H1 (cell line): ENCODE measurements around the gene TET2. TPM values are rescaled to one million over a fixed set of nuclear protein-coding genes. Genes with fewer than 3 reads are reported as not detected.

ENCODE experiments used
- BACH1 ChIP-seq: IDR thresholded peaks from 2 replicates; pipeline ENCODE4 v1.6.1; 2012; ENCODE audit warnings: low read length, improper control_type of control experiment
- EGR1 ChIP-seq: IDR thresholded peaks from 2 replicates; pipeline ENCODE4 v1.6.1; 2011; ENCODE audit warnings: low read depth, low read length, borderline replicate concordance
- GTF2F1 ChIP-seq: IDR thresholded peaks from 2 replicates; pipeline ENCODE4 v1.6.1; 2012; ENCODE audit warnings: low read depth, low read length, improper control_type of control experiment, borderline replicate concordance
- MAFK ChIP-seq: IDR thresholded peaks from 2 replicates; pipeline ENCODE4 v1.6.1; 2012; ENCODE audit warnings: low read depth, mild to moderate bottlenecking, improper control_type of control experiment, low read length
- NRF1 ChIP-seq: IDR thresholded peaks from 2 replicates; pipeline ENCODE4 v1.6.1; 2011; ENCODE audit warnings: mild to moderate bottlenecking, low read depth, low read length, improper control_type of control experiment
- RAD21 ChIP-seq, 2 experiments: IDR thresholded peaks in 1 of 2; conservative IDR thresholded peaks in 1 of 2; 2 replicates each; pipeline ENCODE4 v1.6.1; 2011; ENCODE audit warnings: low read depth in 2 of 2, low read length in 2 of 2, improper control_type of control experiment in 1 of 2, inconsistent platforms in 1 of 2, mild to moderate bottlenecking in 1 of 2, moderate library complexity in 1 of 2
- SAP30 ChIP-seq: fragments of 300-600 bp; sonication (generic); IDR thresholded peaks from 2 replicates; pipeline ENCODE4 v1.7.1; 2012; ENCODE audit warnings: low read length, moderate library complexity, mild to moderate bottlenecking, inconsistent platforms; ENCODE audit not compliant: insufficient read depth, insufficient replicate concordance
- polyA plus RNA-seq, 7 experiments: library from polyadenylated mRNA; depleted of rRNA in 3 of 7; stranded (reverse) in 5 of 7; unstranded in 2 of 7; fragments of >200 nt in 5 of 7; fragments of 200-250 nt in 2 of 7; gene quantifications; 1 replicate in 5 of 7; 2 replicates in 1 of 7; 4 replicates in 1 of 7; pipeline versions ENCODE4 v1.2.1 to v1.2.3, GENCODE V29; 2011 to 2013; ENCODE audit warnings: missing spikeins in 2 of 7, mixed read lengths in 2 of 7
- total RNA-seq: library from RNA; stranded (reverse); fragmentation: NEBNext Ultra II Directional; extraction: Animal tissue kit (Norgen Biotek cat#: 25700); gene quantifications from 2 replicates; pipeline ENCODE4 v1.2.1, GENCODE V29; 2021
- TF ChIP-seq, protein P1 (sequence below): fragments of 300-600 bp; sonication (generic); IDR thresholded peaks from 2 replicates; pipeline ENCODE4 v1.7.1; 2012; ENCODE audit warnings: low read length, moderate library complexity, mild to moderate bottlenecking, inconsistent platforms; ENCODE audit not compliant: insufficient replicate concordance

TET2 gene
- total and polyA plus RNA-seq, 2 of the 8 experiments (the other 6 are each of a cell fraction or from before 2014, with no cell fraction given): 1.0 to 2.6 TPM

DNA sequence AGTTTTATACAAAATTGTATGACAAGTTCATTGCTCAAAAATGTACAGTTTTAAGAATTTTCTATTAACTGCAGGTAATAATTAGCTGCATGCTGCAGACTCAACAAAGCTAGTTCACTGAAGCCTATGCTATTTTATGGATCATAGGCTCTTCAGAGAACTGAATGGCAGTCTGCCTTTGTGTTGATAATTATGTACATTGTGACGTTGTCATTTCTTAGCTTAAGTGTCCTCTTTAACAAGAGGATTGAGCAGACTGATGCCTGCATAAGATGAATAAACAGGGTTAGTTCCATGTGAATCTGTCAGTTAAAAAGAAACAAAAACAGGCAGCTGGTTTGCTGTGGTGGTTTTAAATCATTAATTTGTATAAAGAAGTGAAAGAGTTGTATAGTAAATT lies 131.0 kb downstream of the TET2 start (continued):
- TF ChIP-seq, protein P1, sequence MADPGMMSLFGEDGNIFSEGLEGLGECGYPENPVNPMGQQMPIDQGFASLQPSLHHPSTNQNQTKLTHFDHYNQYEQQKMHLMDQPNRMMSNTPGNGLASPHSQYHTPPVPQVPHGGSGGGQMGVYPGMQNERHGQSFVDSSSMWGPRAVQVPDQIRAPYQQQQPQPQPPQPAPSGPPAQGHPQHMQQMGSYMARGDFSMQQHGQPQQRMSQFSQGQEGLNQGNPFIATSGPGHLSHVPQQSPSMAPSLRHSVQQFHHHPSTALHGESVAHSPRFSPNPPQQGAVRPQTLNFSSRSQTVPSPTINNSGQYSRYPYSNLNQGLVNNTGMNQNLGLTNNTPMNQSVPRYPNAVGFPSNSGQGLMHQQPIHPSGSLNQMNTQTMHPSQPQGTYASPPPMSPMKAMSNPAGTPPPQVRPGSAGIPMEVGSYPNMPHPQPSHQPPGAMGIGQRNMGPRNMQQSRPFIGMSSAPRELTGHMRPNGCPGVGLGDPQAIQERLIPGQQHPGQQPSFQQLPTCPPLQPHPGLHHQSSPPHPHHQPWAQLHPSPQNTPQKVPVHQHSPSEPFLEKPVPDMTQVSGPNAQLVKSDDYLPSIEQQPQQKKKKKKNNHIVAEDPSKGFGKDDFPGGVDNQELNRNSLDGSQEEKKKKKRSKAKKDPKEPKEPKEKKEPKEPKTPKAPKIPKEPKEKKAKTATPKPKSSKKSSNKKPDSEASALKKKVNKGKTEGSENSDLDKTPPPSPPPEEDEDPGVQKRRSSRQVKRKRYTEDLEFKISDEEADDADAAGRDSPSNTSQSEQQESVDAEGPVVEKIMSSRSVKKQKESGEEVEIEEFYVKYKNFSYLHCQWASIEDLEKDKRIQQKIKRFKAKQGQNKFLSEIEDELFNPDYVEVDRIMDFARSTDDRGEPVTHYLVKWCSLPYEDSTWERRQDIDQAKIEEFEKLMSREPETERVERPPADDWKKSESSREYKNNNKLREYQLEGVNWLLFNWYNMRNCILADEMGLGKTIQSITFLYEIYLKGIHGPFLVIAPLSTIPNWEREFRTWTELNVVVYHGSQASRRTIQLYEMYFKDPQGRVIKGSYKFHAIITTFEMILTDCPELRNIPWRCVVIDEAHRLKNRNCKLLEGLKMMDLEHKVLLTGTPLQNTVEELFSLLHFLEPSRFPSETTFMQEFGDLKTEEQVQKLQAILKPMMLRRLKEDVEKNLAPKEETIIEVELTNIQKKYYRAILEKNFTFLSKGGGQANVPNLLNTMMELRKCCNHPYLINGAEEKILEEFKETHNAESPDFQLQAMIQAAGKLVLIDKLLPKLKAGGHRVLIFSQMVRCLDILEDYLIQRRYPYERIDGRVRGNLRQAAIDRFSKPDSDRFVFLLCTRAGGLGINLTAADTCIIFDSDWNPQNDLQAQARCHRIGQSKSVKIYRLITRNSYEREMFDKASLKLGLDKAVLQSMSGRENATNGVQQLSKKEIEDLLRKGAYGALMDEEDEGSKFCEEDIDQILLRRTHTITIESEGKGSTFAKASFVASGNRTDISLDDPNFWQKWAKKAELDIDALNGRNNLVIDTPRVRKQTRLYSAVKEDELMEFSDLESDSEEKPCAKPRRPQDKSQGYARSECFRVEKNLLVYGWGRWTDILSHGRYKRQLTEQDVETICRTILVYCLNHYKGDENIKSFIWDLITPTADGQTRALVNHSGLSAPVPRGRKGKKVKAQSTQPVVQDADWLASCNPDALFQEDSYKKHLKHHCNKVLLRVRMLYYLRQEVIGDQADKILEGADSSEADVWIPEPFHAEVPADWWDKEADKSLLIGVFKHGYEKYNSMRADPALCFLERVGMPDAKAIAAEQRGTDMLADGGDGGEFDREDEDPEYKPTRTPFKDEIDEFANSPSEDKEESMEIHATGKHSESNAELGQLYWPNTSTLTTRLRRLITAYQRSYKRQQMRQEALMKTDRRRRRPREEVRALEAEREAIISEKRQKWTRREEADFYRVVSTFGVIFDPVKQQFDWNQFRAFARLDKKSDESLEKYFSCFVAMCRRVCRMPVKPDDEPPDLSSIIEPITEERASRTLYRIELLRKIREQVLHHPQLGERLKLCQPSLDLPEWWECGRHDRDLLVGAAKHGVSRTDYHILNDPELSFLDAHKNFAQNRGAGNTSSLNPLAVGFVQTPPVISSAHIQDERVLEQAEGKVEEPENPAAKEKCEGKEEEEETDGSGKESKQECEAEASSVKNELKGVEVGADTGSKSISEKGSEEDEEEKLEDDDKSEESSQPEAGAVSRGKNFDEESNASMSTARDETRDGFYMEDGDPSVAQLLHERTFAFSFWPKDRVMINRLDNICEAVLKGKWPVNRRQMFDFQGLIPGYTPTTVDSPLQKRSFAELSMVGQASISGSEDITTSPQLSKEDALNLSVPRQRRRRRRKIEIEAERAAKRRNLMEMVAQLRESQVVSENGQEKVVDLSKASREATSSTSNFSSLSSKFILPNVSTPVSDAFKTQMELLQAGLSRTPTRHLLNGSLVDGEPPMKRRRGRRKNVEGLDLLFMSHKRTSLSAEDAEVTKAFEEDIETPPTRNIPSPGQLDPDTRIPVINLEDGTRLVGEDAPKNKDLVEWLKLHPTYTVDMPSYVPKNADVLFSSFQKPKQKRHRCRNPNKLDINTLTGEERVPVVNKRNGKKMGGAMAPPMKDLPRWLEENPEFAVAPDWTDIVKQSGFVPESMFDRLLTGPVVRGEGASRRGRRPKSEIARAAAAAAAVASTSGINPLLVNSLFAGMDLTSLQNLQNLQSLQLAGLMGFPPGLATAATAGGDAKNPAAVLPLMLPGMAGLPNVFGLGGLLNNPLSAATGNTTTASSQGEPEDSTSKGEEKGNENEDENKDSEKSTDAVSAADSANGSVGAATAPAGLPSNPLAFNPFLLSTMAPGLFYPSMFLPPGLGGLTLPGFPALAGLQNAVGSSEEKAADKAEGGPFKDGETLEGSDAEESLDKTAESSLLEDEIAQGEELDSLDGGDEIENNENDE: no peak
- TF ChIP-seq MAFK: no peak
- TF ChIP-seq GTF2F1: no peak
- no peak for TF ChIP-seq RAD21 (IDR thresholded peaks at IDR 0.05 in 1 of 2, conservative IDR thresholded peaks at IDR 0.05 in 1 of 2; ENCODE audit: low read depth in 2 of 2, low read length in 2 of 2)
- TF ChIP-seq SAP30: no peak
- TF ChIP-seq BACH1: no peak
- TF ChIP-seq NRF1: no peak
- TF ChIP-seq EGR1: no peak
- TF ChIP-seq, all 59 proteins: peak for 0
